Keratinocyte (primary cell): ENCODE measurements around the gene IREB2. TPM values are rescaled to one million over a fixed set of nuclear protein-coding genes. Genes with fewer than 3 reads are reported as not detected.

Experiments used
- DNase-seq: peaks from one replicate; pipeline ENCODE4 v3.0.0-alpha.2; 2011; ENCODE audit warnings: low read depth, missing footprints, low spot score
- FAIRE-seq: peaks from 2 replicates; lab custom pipeline; 2011; peaks lifted over from hg19 to GRCh38; lab: Jason Lieb, UNC
- H2AFZ ChIP-seq: 2 replicates; pipeline ENCODE4 v1.6.0; 2012; ENCODE audit warnings: low read length, control low read depth, inconsistent platforms; ENCODE audit not compliant: control insufficient read depth
- H3K27ac ChIP-seq: 2 replicates; pipeline ENCODE4 v1.5.1; 2011; ENCODE audit warnings: low read length; ENCODE audit not compliant: control insufficient read depth, insufficient read depth
- H3K27me3 ChIP-seq: 3 replicates; pipeline ENCODE4 v1.6.0; 2011; ENCODE audit warnings: low read length; ENCODE audit not compliant: control insufficient read depth, insufficient read depth; ENCODE audit errors: extremely low read depth
- H3K36me3 ChIP-seq, 2 experiments: 2 replicates in 1 of 2; 3 replicates in 1 of 2; pipeline ENCODE4 v1.5.1; 2011; ENCODE audit warnings: low read length in 2 of 2, mild to moderate bottlenecking in 1 of 2; ENCODE audit not compliant: control insufficient read depth in 2 of 2, insufficient read depth in 2 of 2; ENCODE audit errors: extremely low read depth in 1 of 2
- H3K4me1 ChIP-seq: 3 replicates; pipeline ENCODE4 v1.5.1; 2011; ENCODE audit warnings: low read length; ENCODE audit not compliant: control insufficient read depth, insufficient read depth; ENCODE audit errors: extremely low read depth
- H3K4me2 ChIP-seq: 3 replicates; pipeline ENCODE4 v1.6.0; 2011; ENCODE audit warnings: low read depth, low read length; ENCODE audit not compliant: control insufficient read depth, insufficient read depth; ENCODE audit errors: extremely low read depth
- H3K4me3 ChIP-seq, 3 experiments: fragments of 200-600 bp in 1 of 3; sonication (generic) in 1 of 3; 2 replicates in 2 of 3; 3 replicates in 1 of 3; pipeline ENCODE4 v1.5.1; 2011 to 2016; ENCODE audit warnings: low read length in 3 of 3, mild to moderate bottlenecking in 3 of 3, control low read depth in 2 of 3, inconsistent platforms in 1 of 3, low read depth in 1 of 3, mixed read lengths in 1 of 3, mixed run types in 1 of 3, moderate library complexity in 1 of 3; ENCODE audit not compliant: control insufficient read depth in 2 of 3, insufficient read depth in 2 of 3; ENCODE audit errors: extremely low read depth in 1 of 3
- H3K79me2 ChIP-seq: 2 replicates; pipeline ENCODE4 v1.6.0; 2012; ENCODE audit warnings: low read length; ENCODE audit not compliant: control insufficient read depth, insufficient read depth
- H3K9ac ChIP-seq: 3 replicates; pipeline ENCODE4 v1.6.0; 2011; ENCODE audit warnings: low read length; ENCODE audit not compliant: control insufficient read depth, insufficient read depth; ENCODE audit errors: extremely low read depth
- H3K9me1 ChIP-seq: 3 replicates; pipeline ENCODE4 v1.6.0; 2011; ENCODE audit warnings: low read length; ENCODE audit not compliant: control insufficient read depth, insufficient read depth; ENCODE audit errors: extremely low read depth
- H3K9me3 ChIP-seq: 2 replicates; pipeline ENCODE4 v1.5.1; 2012; ENCODE audit warnings: low read depth, low read length; ENCODE audit not compliant: control insufficient read depth
- H4K20me1 ChIP-seq: 3 replicates; pipeline ENCODE4 v1.6.0; 2011; ENCODE audit warnings: low read length; ENCODE audit not compliant: control insufficient read depth, insufficient read depth; ENCODE audit errors: extremely low read depth
- CTCF ChIP-seq, 3 experiments: IDR thresholded peaks in 1 of 3; conservative IDR thresholded peaks in 1 of 3; optimal IDR thresholded peaks in 1 of 3; 2 replicates in 2 of 3; 3 replicates in 1 of 3; pipeline versions ENCODE3 to v1.5.1; 2011; ENCODE audit warnings: low read length in 3 of 3, mild to moderate bottlenecking in 3 of 3, moderate library complexity in 2 of 3, control low read depth in 1 of 3, inconsistent platforms in 1 of 3; ENCODE audit not compliant: insufficient read depth in 2 of 3; ENCODE audit errors: extremely low read depth in 1 of 3
- EZH2 ChIP-seq: IDR thresholded peaks from one replicate; pipeline ENCODE4 v1.6.1; 2012; ENCODE audit warnings: inconsistent platforms, mild to moderate bottlenecking, low read length, moderate library complexity
- dilution Hi-C: fragments of 300-500 bp; cut with MboI; formaldehyde crosslinking; loops from one replicate; pipeline ENCODE4 v1.7.0; 2020; ENCODE audit warnings: low sequenced_read_pairs; ENCODE audit not compliant: extremely low pct_ligation_motif_present
- polyA plus RNA-seq, 5 experiments: library from polyadenylated mRNA; depleted of rRNA in 3 of 5; stranded (reverse) in 3 of 5; stranded (forward) in 1 of 5; unstranded in 1 of 5; fragments of >200 nt; gene quantifications; 1 replicate in 1 of 5; 2 replicates in 3 of 5; 3 replicates in 1 of 5; pipeline versions ENCODE4 v1.2.1 to v1.2.3, GENCODE V29; 2011 to 2012; ENCODE audit warnings: missing spikeins in 2 of 5, low read depth in 1 of 5, low replicate concordance in 1 of 5

IREB2 gene
- polyA plus RNA-seq, 1 donor (not counting 4 experiments of a cell fraction or from before 2014, with no cell fraction given) = 20.5 TPM

DNA sequence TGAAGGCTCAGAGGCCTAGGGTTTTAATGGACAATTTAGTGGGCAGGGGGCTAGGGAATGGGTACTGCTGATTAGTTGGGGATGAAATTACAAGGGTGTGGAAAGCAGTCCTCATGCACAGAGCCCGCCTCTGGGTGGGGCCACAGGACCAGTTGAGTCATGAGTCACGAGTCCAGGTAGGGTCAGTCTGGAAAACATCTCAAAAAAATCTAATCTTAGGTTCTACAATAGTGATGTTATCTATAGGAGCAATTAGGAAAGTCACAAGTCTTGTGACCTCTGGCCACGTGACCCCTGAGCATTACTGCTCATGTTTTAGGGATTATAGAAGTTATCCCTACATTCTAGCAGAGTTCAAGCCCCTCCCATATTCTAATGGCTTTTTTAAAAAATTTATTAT lies 18.6 kb upstream of the IREB2 start:
- no peaks in the 10 kb centered on the region for H3K4me1 ChIP-seq
- no peak overlapping the region for H3K27ac ChIP-seq
- FAIRE-seq (no peak), DNase-seq (no peak)
- no peaks in the 10 kb centered on the region for H3K36me3 ChIP-seq
- H4K20me1 ChIP-seq = no peaks in the 10 kb centered on the region
- H3K79me2 ChIP-seq = no peaks in the 10 kb centered on the region
- H3K9me3 ChIP-seq = no peaks in the 10 kb centered on the region
- H3K9me1 ChIP-seq = no peaks in the 10 kb centered on the region
- TF ChIP-seq EZH2 (no peak), CTCF (optimal IDR thresholded peaks at IDR 0.05 in 1 of 3, IDR thresholded peaks at IDR 0.05 in 1 of 3, conservative IDR thresholded peaks at IDR 0.05 in 1 of 3; ENCODE audit: extremely low read depth in 1 of 3, insufficient read depth in 2 of 3, low read length in 3 of 3) (no peak)
- H2AFZ ChIP-seq = no peak overlapping the region
- no peak overlapping the region for H3K9ac ChIP-seq
- no peaks in the 10 kb centered on the region for H3K27me3 ChIP-seq
- no peak overlapping the region for H3K4me2 ChIP-seq
- dilution Hi-C loops = no loop called here
- no peak overlapping the region for H3K4me3 ChIP-seq

- no peak for TF ChIP-seq EZH2
- no peak for TF ChIP-seq CTCF (optimal IDR thresholded peaks at IDR 0.05 in 1 of 3, IDR thresholded peaks at IDR 0.05 in 1 of 3, conservative IDR thresholded peaks at IDR 0.05 in 1 of 3; ENCODE audit: extremely low read depth in 1 of 3, insufficient read depth in 2 of 3, low read length in 3 of 3)
- H3K27me3 ChIP-seq = no peaks in the 10 kb centered on the region
- dilution Hi-C loops = no loop called here
Measured at GRCh38 chr15:78420220-78420619, 17.8 kb upstream of the IREB2 start.

More at GRCh38 chr15:78420220-78420619, 17.8 kb upstream of the IREB2 start:
- Histone ChIP-seq H3K27ac (no peak overlapping the region), H3K4me2 (no peak overlapping the region), H2AFZ (no peak overlapping the region), H3K79me2 (no peaks in the 10 kb centered on the region), H3K36me3 (no peaks in the 10 kb centered on the region), H3K9me1 (no peaks in the 10 kb centered on the region), H3K4me3 (no peak overlapping the region), H3K9ac (no peak overlapping the region), H4K20me1 (no peaks in the 10 kb centered on the region), H3K4me1 (no peaks in the 10 kb centered on the region), H3K9me3 (no peaks in the 10 kb centered on the region)
- no peak for FAIRE-seq
- DNase-seq = no peak
